HG02973 (cell line): ENCODE measurements around the gene C20orf202.

Source experiments
- ATAC-seq: cut with Tn5 transposase; IDR thresholded peaks from one replicate; pipeline ENCODE4 v1.9.1; 2021; ENCODE audit warnings: moderate library complexity; ENCODE audit not compliant: unreplicated experiment

Gene C20orf202

DNA sequence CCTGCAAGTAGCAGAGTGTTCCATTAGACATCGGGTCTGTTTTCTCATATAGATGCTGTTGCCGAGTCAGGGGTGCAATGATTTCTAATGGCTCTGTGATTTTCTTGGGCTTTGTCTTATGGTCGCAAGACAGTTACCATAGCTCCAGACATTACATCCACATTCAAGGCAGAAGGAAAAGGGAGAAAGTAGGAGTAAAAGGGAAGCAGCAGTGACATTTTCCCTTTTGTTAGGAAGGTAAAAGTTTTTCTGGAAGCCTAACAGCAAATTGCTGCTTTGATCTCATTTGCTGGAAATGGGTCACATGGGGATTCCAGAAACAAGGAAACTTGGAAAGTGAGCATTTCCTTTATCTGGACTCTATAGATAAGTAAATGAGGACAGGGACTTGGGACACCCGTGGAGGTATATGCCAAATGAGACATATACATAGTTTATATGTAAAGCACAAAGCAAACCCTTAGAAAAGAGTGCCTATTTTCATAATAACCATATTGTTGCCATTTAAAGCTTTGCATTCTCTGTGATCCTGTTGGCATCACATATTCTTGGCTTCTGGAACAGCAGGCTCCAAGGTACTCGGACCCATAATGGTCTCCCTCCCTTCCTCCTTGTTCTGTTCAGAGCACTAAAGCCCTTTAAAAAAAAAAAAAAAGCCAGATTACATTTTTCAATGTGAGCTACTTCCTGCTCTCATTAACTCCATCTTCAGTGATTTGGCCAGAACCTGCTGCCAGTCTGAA is at the start of gene C20orf202:
TSS of gene C20orf202 (plus strand) at position 693 of the 743 bp plus-strand sequence. CDS start 132 bp downstream, outside the sequence.
- no peak for ATAC-seq

DNA sequence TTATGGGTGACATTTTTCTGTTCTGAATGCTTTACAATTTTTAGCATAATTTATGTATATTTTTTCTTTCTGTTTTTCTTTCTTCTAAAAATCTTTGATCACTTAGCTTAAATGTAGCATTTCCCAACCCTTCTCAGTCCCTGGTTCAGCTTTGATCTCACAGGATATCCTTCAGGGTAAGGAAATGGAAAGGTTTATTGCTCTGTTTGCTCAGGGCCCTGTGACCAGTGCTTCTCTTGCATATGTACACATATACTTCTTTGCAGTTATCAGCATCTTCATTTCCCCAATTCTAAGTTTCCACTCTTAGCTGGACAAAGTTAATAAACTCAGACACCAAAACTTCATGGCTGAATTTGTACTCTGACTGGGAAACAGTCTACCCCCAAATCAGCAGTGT is 49.0 kb upstream of the C20orf202 start:
- no peak for ATAC-seq

DNA sequence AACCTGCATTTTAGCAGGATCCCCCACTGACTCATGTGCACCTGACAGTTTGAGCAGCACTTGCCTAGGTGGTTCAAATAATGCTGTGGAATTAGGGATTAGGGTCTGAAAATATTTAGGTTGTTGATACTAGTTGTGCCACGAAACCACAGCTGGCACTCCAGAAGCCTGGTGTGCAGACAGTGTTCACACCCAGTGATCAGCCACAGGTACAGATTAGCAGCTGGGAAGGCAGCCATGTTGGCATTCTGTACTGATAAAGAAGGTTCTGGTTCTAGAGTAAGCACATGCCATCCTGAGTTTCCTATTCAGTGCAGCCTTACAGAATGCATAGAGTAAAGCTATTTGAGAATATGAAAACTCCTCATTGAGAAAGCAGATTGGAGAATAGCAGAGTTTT is 48.6 kb upstream of the C20orf202 start:
- ATAC-seq, result no peak

- ATAC-seq, result no peak
Measured at GRCh38 chr20:1155342-1155741, 47.9 kb upstream of the C20orf202 start.

DNA sequence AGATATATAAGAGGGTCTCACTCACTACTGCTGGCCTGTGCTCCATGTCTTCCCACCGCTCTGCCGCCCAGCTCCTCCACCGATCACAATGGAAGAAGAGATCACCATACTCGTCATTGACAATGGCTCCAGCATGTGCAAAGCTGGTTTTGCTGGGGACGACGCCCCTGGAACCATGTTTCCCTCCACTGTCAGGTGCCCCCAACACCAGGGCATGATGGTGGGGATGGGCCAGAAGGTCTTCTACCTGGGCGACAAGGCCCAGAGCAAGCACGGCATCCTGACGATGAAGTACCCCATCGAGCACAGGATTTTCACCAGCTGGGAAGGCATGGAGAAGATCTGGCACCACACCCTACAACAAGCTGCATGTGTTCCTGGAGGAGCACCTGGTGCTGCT is 42.8 kb upstream of the C20orf202 start:
- no peak for ATAC-seq

DNA sequence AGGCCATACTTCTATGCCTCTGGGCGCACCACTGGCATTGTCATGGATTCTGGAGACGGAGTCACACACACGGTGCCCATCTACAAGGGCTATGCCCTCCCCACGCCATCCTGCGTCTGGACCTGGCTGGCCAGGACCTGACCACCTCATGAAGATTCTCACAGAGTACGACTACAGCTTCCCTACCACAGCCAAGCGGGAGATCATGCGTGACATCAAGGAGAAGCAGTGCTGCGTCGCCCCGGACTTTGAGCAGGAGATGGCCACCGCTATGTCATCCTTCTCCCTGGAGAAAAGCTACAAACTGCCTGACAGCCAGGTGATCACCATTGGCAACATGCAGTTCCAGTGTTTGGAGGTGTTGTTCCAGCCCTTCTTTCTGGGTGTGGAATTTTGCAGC is 42.3 kb upstream of the C20orf202 start:
- ATAC-seq, result no peak

GRCh38 chr20:1163105-1163504 is 40.1 kb upstream of the C20orf202 start:
- no peak for ATAC-seq

GRCh38 chr20:1163653-1164052 is 39.6 kb upstream of the C20orf202 start:
- ATAC-seq, result no peak

- no peak for ATAC-seq
Measured at GRCh38 chr20:1164871-1165270, 38.4 kb upstream of the C20orf202 start.

GRCh38 chr20:1165521-1165920 is 37.7 kb upstream of the C20orf202 start:
- ATAC-seq, result no peak

DNA sequence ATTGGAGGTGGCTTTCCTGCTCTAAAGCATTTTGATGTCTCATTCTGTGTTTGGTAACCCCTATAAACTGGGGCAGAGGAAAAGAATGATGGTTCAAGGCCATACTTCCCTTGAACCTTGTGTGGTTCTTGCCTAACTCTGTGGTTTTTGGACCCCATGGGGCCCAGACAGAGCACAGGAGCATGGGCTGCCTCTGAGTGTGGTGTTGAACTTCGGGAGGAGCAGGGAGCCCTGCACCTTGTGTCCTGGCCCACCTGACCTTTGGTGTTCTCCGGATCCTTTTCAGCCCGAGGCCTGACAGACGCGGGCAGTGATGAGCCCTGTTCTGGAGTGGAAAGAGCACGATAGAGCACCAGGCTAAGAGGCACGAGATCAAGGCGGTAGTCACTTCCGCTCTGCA is 37.3 kb upstream of the C20orf202 start:
- no peak for ATAC-seq

- no peak for ATAC-seq
Measured at GRCh38 chr20:1166948-1167720, 36.1 kb upstream of the C20orf202 start.

- no peak for ATAC-seq
Measured at GRCh38 chr20:1169224-1169623, 34.0 kb upstream of the C20orf202 start.

DNA sequence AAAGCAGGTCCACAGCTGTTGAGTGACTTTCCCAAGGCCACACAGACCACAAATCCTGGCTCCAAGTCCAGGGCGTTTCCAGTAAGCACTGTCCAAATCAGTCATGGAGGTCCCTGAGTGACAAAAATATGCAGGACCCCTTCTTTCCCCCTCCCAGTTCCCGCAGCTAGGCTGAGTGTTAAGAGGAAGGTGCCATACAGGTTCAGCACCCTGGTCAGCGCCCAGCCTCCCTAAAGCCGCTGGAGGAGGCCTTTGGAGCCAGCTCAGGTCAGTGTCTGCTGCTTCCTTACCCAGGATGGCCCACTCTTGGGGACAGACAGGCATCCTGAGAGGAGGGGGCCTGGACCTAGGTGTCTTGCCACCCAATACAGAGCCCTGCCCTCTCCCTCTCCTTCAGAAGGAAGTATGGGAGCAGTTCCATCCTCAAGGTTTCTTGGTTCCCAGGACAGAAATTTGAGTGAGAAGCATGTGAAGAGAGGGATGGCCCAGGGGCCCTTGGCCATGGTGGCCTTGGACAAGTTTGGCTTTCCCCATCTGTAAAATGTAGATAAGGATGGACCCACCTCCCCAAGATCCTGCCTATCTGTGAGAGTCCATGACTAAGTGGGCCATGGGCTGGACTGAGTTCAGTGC is 31.7 kb upstream of the C20orf202 start:
- ATAC-seq, result no peak

GRCh38 chr20:1173698-1174097 is 29.6 kb upstream of the C20orf202 start:
- no peak for ATAC-seq

- ATAC-seq, result no peak
Measured at GRCh38 chr20:1174787-1175186, 28.5 kb upstream of the C20orf202 start.

DNA sequence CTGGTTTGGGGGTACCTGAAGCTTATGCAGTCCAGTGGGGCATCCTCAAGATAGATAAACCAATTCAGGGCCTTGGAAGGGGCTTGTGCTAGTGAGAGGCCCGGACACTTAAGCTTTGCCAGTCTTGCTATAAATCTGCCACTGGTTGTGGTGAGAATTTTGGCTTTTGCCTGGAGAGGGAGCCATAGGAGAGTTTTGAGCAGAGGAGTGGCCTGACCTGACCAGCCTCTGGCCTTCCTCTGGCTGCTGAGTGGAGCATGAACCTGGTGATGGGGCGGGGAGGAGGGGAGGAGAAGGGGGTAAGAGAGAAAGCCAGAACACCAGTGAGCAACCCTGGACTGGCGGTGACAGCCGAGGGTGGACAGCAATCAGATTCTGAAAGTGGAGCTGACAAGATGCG is 25.6 kb upstream of the C20orf202 start:
- no peak for ATAC-seq

- ATAC-seq, result no peak
Measured at GRCh38 chr20:1178103-1178502, 25.2 kb upstream of the C20orf202 start.

- no peak for ATAC-seq
Measured at GRCh38 chr20:1178623-1179022, 24.6 kb upstream of the C20orf202 start.

DNA sequence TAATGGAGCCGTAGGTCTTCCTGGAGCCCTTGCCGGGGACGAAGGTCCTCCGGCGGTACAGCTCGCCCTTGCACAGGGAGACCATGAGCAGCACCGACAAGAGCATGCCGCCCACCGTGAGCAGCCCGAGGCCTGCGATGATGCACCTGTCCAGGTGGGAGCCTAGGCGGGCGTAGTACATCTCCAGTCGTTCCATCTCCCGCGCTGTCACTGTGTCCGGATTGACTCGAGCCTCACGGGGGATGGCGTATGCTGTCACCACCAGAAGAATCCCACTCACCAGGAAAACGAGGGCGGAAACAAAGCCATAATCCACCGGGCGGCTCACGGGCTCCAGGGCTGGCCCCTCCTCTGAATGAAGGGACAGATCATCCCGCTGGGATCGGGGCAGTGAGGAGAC is 22.3 kb upstream of the C20orf202 start:
- no peak for ATAC-seq

DNA sequence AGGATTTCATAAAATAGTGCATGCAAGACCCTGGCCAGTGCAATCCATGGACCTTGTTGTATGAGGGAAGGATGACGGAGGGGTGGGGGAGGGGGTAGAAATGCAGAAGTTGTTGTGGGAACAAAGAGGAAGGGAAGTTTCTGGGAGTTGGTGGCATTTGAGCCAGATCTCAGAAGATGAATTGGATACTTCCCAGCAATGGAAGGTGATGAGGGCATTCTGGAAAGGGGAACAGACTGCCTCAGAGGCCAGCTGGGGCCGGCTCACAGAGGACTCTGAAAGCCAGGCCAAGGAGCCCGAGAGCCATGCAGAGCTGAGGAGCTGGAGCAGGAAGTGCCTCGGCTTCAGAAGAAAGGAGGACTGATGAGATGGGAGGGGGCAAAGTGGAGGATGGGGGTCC is 21.1 kb upstream of the C20orf202 start:
- no peak for ATAC-seq

GRCh38 chr20:1183153-1183552 is 20.1 kb upstream of the C20orf202 start:
- no peak for ATAC-seq
